Measurements from ENCODE around the gene SDCBP2. TPM values are rescaled to one million over a fixed set of nuclear protein-coding genes. Genes with fewer than 3 reads are reported as not detected.
A peak's percentile ranks its signal among the peaks of the same experiment; 100 is the strongest.

The SDCBP2 gene
- total RNA-seq, 1 experiment from 2014 or later, result 0.50 TPM

- DNase-seq (ENCODE audit: low read depth, low spot score), result no peak
- in situ Hi-C loops (cut with HindIII; ENCODE audit: low pct_unique_long_range_greater_than_20kb, low sequenced_read_pairs), result loop anchor here (25.0 kb wide), 1 partner anchor 130 kb away; no protein-coding TSS in a partner anchor
Measured at GRCh38 chr20:1307571-1307971, 21.4 kb downstream of the SDCBP2 start.

DNA sequence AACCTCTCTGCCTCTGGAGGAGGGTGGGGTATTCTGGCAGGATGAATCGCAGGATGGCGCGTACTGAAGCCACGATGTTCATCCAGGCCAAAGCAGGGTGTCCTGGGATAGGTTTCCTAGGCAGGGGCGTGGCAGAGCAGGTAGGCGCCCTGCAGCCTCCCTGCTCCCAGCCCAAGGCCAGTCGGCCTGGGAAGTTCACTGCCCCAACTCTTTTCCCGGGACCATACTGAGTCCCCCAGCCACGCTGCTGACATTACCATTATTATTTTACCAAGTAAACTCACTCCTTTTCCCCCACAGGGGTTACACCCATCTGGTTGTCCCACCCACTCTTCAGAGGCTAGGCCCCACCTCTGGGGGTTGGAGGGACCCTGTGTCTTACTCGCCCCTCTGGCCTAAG, 21.8 kb downstream of the SDCBP2 start:
- in situ Hi-C loops (cut with HindIII; ENCODE audit: low pct_unique_long_range_greater_than_20kb, low sequenced_read_pairs), result loop anchor here (25.0 kb wide), 1 partner anchor 130 kb away; no protein-coding TSS in a partner anchor

DNA sequence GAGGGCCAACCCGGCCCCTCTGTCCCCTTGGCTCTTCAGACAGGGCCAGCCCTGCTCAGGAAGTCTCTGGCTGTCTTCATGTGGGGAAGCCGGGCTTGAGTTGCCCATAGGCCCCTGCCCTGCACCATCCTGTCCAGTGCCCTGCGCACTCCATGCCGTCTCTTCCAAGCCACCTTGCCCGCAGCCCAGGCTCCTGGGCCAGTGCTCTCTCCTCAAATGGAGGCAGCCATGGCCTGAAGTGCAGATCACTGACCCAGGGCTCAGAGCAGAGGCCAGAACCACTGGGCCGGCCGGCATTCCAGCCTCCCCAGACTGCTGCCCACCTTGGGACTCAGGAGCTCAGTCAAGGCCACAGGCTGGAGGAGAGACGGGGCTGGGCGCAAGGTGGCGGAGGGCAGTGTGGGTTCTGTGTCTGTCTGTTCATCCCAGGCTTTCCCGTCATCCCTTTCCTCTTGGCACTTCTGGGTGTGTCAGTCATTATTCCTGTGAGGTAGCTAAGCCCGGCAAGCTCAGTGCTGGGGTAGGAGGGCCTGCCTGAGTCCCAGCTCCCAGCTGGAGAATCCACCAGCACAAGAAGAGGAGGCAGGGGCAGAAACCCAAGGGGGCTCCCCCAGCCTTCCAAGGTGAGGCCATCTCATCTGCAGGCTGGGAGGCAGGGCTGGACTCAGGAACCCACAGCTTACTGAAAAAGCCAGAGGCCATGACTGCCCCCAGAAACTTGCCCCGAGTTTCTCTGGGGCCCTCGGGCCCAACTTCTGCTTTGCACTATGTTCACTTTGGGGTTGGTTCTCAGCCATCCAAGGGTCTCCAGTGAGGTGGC, 22.4 kb downstream of the SDCBP2 start:
- in situ Hi-C loops (cut with HindIII; ENCODE audit: low pct_unique_long_range_greater_than_20kb, low sequenced_read_pairs), result loop anchor here (25.0 kb wide), 1 partner anchor 131 kb away; no protein-coding TSS in a partner anchor

More for the DNA sequence above, 21.8 kb downstream of the SDCBP2 start:
- DNase-seq (ENCODE audit: low read depth, low spot score), result no peak

DNA sequence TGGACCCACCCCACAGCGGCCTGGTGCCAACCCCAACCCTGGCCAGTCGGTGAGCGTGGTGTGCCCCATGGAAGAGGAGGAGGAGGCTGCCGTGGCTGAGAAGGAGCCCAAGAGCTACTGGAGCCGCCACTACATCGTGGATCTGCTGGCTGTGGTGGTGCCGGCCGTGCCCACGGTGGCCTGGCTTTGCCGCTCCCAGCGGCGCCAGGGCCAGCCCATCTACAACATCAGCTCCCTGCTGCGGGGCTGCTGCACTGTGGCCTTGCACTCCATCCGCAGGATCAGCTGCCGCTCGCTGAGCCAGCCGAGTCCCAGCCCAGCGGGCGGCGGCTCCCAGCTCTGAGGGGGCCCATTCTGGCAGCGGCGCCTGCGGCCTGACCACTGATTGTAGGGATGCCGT, 23.2 kb downstream of the SDCBP2 start:
- no peak for DNase-seq (ENCODE audit: low read depth, low spot score)
- in situ Hi-C loops (cut with HindIII; ENCODE audit: low pct_unique_long_range_greater_than_20kb, low sequenced_read_pairs), result loop anchor here (25.0 kb wide), 1 partner anchor 132 kb away; no protein-coding TSS in a partner anchor

More for the DNA sequence above, 22.4 kb downstream of the SDCBP2 start:
- DNase-seq (ENCODE audit: low read depth, low spot score), result no peak

- in situ Hi-C loops (cut with HindIII; ENCODE audit: low pct_unique_long_range_greater_than_20kb, low sequenced_read_pairs), result loop anchor here (25.0 kb wide), 1 partner anchor 132 kb away; no protein-coding TSS in a partner anchor
Measured at GRCh38 chr20:1304710-1305515, 24.0 kb downstream of the SDCBP2 start.

GRCh38 chr20:1302685-1303541, 26.0 kb downstream of the SDCBP2 start:
- peak; percentile 94 for DNase-seq (ENCODE audit: low read depth, low spot score)

More at GRCh38 chr20:1304710-1305515, 24.0 kb downstream of the SDCBP2 start:
- no peak for DNase-seq (ENCODE audit: low read depth, low spot score)

DNA sequence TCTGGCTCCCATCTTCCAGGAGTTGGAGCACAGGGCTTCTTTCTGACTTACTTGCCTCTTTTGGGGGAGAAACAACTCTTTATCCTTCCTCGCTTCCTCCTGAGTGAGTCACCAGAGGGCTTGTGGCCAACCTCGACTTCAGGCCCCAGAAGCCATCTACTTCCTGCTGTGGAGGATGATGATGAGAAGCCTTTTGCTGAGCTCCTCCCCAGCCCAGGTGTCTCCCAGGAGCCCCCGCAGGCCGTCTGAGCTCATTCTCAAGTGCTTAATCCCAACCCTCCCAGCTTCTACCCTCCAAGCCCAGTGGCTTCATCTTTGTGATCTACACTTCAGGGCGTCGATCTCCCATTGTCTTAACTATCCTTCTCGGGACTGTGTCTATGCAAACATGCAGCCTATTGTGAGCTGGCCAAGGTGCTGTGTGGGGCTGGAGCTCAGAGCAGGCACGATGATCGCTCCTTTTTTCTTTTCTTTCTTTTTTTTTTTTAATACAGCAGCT, 27.9 kb downstream of the SDCBP2 start:
- in situ Hi-C loops (cut with HindIII; ENCODE audit: low pct_unique_long_range_greater_than_20kb, low sequenced_read_pairs), result loop anchor here (25.0 kb wide), 1 partner anchor 136 kb away; no protein-coding TSS in a partner anchor

More at GRCh38 chr20:1302685-1303541, 26.0 kb downstream of the SDCBP2 start:
- in situ Hi-C loops (cut with HindIII; ENCODE audit: low pct_unique_long_range_greater_than_20kb, low sequenced_read_pairs), result loop anchor here (25.0 kb wide), 1 partner anchor 134 kb away; no protein-coding TSS in a partner anchor

DNA sequence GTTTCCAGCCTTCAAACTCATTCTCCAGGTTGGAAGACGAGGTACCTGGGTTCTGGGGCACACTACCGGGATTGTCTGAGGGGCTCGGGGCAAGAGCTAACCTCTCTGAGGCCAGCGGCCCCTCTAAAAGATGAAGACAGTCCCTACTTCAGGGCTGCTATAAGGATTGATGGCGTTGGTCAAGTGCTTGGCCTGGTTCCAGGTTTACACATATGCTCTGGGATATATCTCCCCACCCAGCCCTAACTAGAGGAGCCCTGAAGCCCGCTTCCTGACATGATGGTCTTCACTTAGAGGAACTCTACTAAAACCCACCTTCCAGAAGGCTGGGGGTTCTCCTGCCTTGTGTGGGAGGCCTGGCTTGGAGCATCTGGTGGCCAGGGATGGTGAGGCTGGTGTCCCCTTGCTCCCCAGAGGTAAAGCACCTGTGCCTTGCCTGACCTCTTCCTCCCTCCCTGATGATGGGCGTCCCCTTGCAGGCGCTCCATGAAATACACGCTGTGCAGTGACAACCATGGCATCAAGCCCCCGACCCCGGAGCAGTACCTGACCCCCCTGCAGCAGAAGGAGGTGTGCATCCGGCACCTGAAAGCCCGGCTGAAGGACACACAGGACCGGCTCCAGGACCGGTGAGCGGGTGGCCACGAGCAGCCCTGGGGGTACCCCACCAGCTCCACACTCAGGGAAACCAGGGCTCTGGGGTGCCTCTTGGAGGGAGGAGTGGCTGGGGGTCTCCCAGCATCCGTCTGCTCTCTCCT, 28.7 kb downstream of the SDCBP2 start:
- in situ Hi-C loops (cut with HindIII; ENCODE audit: low pct_unique_long_range_greater_than_20kb, low sequenced_read_pairs), result loop anchor here (25.0 kb wide), 1 partner anchor 137 kb away; no protein-coding TSS in a partner anchor
- DNase-seq (ENCODE audit: low read depth, low spot score), result no peak

More for the DNA sequence above, 27.9 kb downstream of the SDCBP2 start:
- peak; percentile 24 for DNase-seq (ENCODE audit: low read depth, low spot score)

- in situ Hi-C loops (cut with HindIII; ENCODE audit: low pct_unique_long_range_greater_than_20kb, low sequenced_read_pairs), result no loop called here
- peak; percentile 13 for DNase-seq (ENCODE audit: low read depth, low spot score)
Measured at GRCh38 chr20:1299522-1299921, 29.4 kb downstream of the SDCBP2 start.

DNA sequence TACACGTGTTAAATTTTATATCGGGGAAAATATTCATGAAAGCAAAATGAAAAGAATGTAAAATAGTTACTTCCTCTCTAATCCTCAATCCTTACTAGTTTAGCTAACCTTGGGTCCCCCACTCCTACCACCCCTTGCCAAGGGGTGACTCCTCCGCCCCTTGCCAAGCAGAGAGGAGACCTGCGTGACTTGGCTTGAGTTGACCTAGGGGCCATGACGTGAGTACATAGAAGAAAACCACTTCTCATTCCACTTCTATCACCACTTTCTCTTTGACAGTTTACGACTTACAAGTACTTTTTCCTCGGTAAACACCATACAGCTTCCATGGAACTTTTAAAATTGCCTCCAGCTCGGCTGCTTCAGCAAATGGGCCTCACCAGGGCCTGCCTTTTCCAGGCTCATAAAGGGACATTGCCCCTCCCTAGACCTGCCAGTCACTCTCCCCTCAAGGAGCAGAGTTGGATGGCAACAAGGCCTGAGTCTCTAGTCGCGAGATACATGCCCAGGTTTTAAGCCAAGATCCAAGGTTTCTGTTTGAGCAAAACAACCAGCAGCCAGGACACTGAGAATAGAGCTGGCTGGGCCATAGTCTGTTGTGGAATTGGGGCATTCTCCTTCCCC, 29.9 kb downstream of the SDCBP2 start:
- in situ Hi-C loops (cut with HindIII; ENCODE audit: low pct_unique_long_range_greater_than_20kb, low sequenced_read_pairs), result no loop called here
- no peak for DNase-seq (ENCODE audit: low read depth, low spot score)

- in situ Hi-C loops (cut with HindIII; ENCODE audit: low pct_unique_long_range_greater_than_20kb, low sequenced_read_pairs), result no loop called here
Measured at GRCh38 chr20:1298166-1298565, 30.8 kb downstream of the SDCBP2 start.

GRCh38 chr20:1297486-1297885, 31.5 kb downstream of the SDCBP2 start:
- in situ Hi-C loops (cut with HindIII; ENCODE audit: low pct_unique_long_range_greater_than_20kb, low sequenced_read_pairs), result no loop called here

More at GRCh38 chr20:1298166-1298565, 30.8 kb downstream of the SDCBP2 start:
- no peak for DNase-seq (ENCODE audit: low read depth, low spot score)

GRCh38 chr20:1296922-1297321, 32.0 kb downstream of the SDCBP2 start:
- in situ Hi-C loops (cut with HindIII; ENCODE audit: low pct_unique_long_range_greater_than_20kb, low sequenced_read_pairs), result no loop called here
- DNase-seq (ENCODE audit: low read depth, low spot score), result no peak

More at GRCh38 chr20:1297486-1297885, 31.5 kb downstream of the SDCBP2 start:
- DNase-seq (ENCODE audit: low read depth, low spot score), result no peak

GRCh38 chr20:1296117-1296610, 32.8 kb downstream of the SDCBP2 start:
- in situ Hi-C loops (cut with HindIII; ENCODE audit: low pct_unique_long_range_greater_than_20kb, low sequenced_read_pairs), result no loop called here
- DNase-seq (ENCODE audit: low read depth, low spot score), result no peak

GRCh38 chr20:1295276-1295930, 33.5 kb downstream of the SDCBP2 start:
- no peak for DNase-seq (ENCODE audit: low read depth, low spot score)
- in situ Hi-C loops (cut with HindIII; ENCODE audit: low pct_unique_long_range_greater_than_20kb, low sequenced_read_pairs), result no loop called here
